DND-41 (cell line): ENCODE results near the gene GPR146.

Experiments
- ATAC-seq: fragments of 200-7000 bp; cut with Tn5 transposase; 3 replicates; pipeline ENCODE4 v1.9.1; 2021; ENCODE audit warnings: low read depth; ENCODE audit not compliant: insufficient read depth
- DNase-seq: peaks from one replicate; pipeline ENCODE4 v3.0.0-alpha.2; 2020
- H2AFZ ChIP-seq: 2 replicates; pipeline ENCODE4 v1.6.0; 2012; ENCODE audit warnings: low read depth, low read length
- H3K27ac ChIP-seq: 2 replicates; pipeline ENCODE4 v1.5.1; 2012; ENCODE audit warnings: low read length, inconsistent platforms
- H3K27me3 ChIP-seq: fragments of 200-600 bp; sonication (generic); 2 replicates; pipeline ENCODE4 v1.6.0; 2012; ENCODE audit warnings: low read length, mild to moderate bottlenecking, inconsistent platforms; ENCODE audit not compliant: insufficient read depth, poor library complexity
- H3K36me3 ChIP-seq: 2 replicates; pipeline ENCODE4 v1.5.1; 2012; ENCODE audit warnings: low read length, inconsistent platforms; ENCODE audit not compliant: insufficient read depth
- H3K4me1 ChIP-seq: 2 replicates; pipeline ENCODE4 v1.5.1; 2012; ENCODE audit warnings: mild to moderate bottlenecking, low read length; ENCODE audit not compliant: insufficient read depth
- H3K4me2 ChIP-seq: 2 replicates; pipeline ENCODE4 v1.6.0; 2012; ENCODE audit warnings: mild to moderate bottlenecking, moderate library complexity, low read length, inconsistent platforms; ENCODE audit not compliant: insufficient read depth
- H3K4me3 ChIP-seq, 2 experiments: fragments of 200-600 bp in 1 of 2; shearing (Covaris generic) in 1 of 2; 2 replicates each; pipeline ENCODE4 v1.5.1; 2012 to 2016; ENCODE audit warnings: inconsistent platforms in 2 of 2, low read length in 2 of 2, mild to moderate bottlenecking in 2 of 2, low read depth in 1 of 2, moderate library complexity in 1 of 2
- H3K79me2 ChIP-seq: 2 replicates; pipeline ENCODE4 v1.6.0; 2012; ENCODE audit warnings: low read length, inconsistent platforms; ENCODE audit not compliant: insufficient read depth
- H3K9ac ChIP-seq: 2 replicates; pipeline ENCODE4 v1.6.0; 2012; ENCODE audit warnings: low read depth, mild to moderate bottlenecking, inconsistent platforms, low read length, moderate library complexity
- H3K9me3 ChIP-seq: 2 replicates; pipeline ENCODE4 v1.5.1; 2012; ENCODE audit warnings: low read length, moderate library complexity, mild to moderate bottlenecking, inconsistent platforms; ENCODE audit not compliant: insufficient read depth, severe bottlenecking
- H4K20me1 ChIP-seq: 2 replicates; pipeline ENCODE4 v1.6.0; 2012; ENCODE audit warnings: low read length; ENCODE audit not compliant: insufficient read depth
- EZH2 ChIP-seq: IDR thresholded peaks from 3 replicates; pipeline ENCODE4 v1.6.1; 2012; ENCODE audit warnings: borderline replicate concordance, low read depth, mild to moderate bottlenecking, moderate library complexity, low read length, inconsistent platforms; ENCODE audit not compliant: severe bottlenecking
- TF ChIP-seq, protein P1 (sequence below): IDR thresholded peaks from 2 replicates; pipeline ENCODE4 v1.5.1; 2012; ENCODE audit warnings: borderline replicate concordance, low read length, moderate library complexity, mild to moderate bottlenecking; ENCODE audit not compliant: poor library complexity, severe bottlenecking; ENCODE audit errors: extremely low read depth

The GPR146 gene

DNA sequence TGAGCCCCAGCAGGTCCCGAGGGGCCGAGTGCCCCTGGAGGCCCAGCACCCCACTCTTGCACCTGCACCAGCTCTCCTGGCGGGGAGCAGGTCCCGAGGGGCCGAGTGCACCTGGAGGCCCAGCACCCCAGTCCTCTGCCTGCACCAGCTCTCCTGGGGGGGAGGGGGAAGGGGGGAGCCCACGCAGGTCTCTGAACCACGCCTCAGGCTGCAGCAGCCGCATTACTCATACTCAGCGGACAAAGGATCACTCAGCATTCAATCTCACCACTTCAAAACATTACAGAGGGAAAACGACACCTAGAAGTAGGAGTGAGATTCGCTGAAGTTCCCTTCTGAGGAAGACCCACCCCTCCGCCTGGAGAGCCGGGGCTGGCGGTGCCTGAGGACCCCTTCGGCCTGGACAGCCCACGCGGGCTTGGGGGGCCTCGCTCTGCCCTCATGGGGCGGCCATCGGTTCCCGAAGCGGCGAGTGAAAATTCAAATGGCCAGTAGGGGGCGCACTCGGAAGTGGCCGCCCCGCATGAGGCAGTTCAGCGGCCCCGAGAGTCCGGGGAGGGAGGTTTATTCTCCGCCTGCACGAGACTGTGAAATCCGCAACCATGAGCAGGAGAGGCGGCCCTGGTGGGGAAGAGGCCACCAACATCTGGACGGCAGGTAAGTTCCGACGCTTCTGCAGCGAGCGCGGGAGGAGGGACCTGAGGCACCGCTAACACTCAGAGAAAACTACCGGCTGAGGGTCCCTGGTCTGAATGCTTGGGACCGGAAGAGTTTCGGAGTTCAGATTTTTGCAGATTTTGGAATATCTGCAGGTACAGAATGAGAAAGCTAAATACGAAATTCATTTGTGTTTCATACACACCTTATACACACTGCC is 42.5 kb downstream of the GPR146 start:
- no peak for TF ChIP-seq EZH2
- TF ChIP-seq, protein P1, sequence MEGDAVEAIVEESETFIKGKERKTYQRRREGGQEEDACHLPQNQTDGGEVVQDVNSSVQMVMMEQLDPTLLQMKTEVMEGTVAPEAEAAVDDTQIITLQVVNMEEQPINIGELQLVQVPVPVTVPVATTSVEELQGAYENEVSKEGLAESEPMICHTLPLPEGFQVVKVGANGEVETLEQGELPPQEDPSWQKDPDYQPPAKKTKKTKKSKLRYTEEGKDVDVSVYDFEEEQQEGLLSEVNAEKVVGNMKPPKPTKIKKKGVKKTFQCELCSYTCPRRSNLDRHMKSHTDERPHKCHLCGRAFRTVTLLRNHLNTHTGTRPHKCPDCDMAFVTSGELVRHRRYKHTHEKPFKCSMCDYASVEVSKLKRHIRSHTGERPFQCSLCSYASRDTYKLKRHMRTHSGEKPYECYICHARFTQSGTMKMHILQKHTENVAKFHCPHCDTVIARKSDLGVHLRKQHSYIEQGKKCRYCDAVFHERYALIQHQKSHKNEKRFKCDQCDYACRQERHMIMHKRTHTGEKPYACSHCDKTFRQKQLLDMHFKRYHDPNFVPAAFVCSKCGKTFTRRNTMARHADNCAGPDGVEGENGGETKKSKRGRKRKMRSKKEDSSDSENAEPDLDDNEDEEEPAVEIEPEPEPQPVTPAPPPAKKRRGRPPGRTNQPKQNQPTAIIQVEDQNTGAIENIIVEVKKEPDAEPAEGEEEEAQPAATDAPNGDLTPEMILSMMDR: peak; percentile 77
- Histone ChIP-seq H3K36me3 (peaks cover 2% of the 10 kb centered on the region; the same call in 1 of the 2 replicates), H3K4me1 (peaks cover 12% of the 10 kb centered on the region), H3K79me2 (no peaks in the 10 kb centered on the region), H3K9me3 (no peaks in the 10 kb centered on the region), H3K4me3 (no peak overlapping the region), H2AFZ (no peak overlapping the region), H4K20me1 (peaks cover 26% of the 10 kb centered on the region; the same call in 1 of the 2 replicates), H3K27me3 (no peaks in the 10 kb centered on the region), H3K27ac (no peak overlapping the region; the same call in 1 of the 2 replicates), H3K4me2 (no peak overlapping the region), H3K9ac (no peak overlapping the region)
- peak; percentile 42 for DNase-seq
- ATAC-seq: peak; percentile 76

DNA sequence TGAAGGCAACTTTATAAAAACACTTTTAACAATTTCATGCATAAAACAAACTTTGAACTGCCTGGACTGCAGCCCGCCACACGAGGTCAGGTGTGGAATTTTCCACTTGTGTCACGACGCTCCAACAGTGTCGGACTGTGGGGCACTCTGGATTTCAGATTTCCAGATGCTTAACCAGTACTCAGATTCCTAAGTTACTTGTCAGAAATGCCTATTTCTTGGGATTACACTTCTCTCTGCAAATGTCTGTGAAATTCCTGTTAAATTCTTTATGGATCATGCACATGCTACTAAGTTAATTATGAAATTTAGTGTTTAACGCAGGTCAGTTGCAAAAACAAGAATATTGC is 43.1 kb downstream of the GPR146 start:
- Histone ChIP-seq H3K9ac (no peak overlapping the region), H3K4me1 (peaks cover 12% of the 10 kb centered on the region), H3K9me3 (no peaks in the 10 kb centered on the region), H3K4me2 (no peak overlapping the region), H3K79me2 (no peaks in the 10 kb centered on the region), H2AFZ (no peak overlapping the region), H3K4me3 (no peak overlapping the region), H4K20me1 (peaks cover 26% of the 10 kb centered on the region; the same call in 1 of the 2 replicates), H3K36me3 (peaks cover 7% of the 10 kb centered on the region; the same call in 1 of the 2 replicates), H3K27me3 (no peaks in the 10 kb centered on the region), H3K27ac (no peak overlapping the region)
- no peak for DNase-seq
- TF ChIP-seq, protein P1: no peak
- no peak for TF ChIP-seq EZH2
- no peak for ATAC-seq

DNA sequence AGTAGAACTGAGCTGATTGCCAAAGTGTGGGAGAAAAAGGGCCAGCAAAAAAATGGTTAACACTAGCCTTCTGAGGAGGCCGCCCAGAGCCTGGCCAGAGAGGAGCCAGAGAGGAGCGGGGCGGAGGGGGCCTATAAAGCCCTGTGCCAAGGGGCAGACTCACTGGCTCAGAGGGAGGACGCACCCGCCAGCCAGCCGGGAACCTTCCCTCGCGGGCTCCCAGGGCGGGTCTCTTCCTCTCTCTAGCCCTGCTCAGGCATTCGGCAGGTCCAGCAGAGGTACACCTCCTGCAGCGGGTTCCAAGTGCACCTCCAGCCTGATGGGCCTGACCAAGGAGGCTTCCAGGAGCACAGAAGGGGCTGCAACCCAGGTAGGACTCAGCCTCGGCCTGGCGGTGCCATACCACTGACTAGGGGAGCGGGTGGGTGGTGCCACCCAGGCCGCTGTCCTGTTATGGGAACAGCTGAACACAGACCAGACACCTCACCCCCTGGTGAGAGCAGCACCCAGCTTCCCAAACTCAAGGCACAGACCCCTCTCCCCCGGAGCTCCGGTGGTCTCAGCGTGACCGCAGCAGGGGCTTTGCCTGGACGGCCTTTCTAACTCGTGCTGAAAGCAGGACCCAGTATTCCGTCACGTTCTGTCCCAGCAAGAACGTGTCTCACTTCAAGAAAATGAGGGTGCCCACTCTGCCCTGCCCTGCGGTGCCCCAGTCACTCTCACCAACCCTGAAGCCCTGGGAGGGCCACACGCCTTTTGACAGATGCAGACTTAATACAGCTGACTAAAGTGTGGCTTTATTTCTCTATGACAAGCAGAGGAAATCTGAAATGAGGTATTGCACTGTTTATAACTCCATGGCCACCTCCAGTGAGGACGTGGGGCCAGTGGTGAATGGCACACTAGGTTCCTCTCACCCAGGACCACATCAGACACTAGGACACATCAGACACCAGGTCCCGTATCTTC is 43.9 kb downstream of the GPR146 start, which contains the start of gene GPER1:
TSS of gene GPER1 (plus strand) at position 162 of the 969 bp plus-strand sequence. CDS start 3,616 bp downstream, outside the sequence.
- no peak within 1 kb of the TSS for H3K27ac ChIP-seq
- no peaks in the 10 kb centered on the region for H3K9me3 ChIP-seq
- H3K4me3 ChIP-seq: no peak within 1 kb of the TSS
- no peak for TF ChIP-seq EZH2
- TF ChIP-seq, protein P1: no peak
- peaks cover 23% of the 10 kb centered on the region; the same call in 1 of the 2 replicates for H4K20me1 ChIP-seq
- no peak within 1 kb of the TSS for H2AFZ ChIP-seq
- H3K9ac ChIP-seq: no peak within 1 kb of the TSS
- H3K4me1 ChIP-seq: peaks cover 12% of the 10 kb centered on the region
- DNase-seq (no peak), ATAC-seq (no peak)
- H3K4me2 ChIP-seq: no peak within 1 kb of the TSS
- peaks cover 7% of the 10 kb centered on the region; the same call in 1 of the 2 replicates for H3K36me3 ChIP-seq
- no peaks in the 10 kb centered on the region for H3K79me2 ChIP-seq
- no peaks in the 10 kb centered on the region for H3K27me3 ChIP-seq
